WI38 (cell line): Measurements from ENCODE around the gene PPP1CA.

Experiments used
- H3K4me3 ChIP-seq: 2 replicates; pipeline ENCODE4 v1.5.1; 2011; ENCODE audit warnings: low read depth, mild to moderate bottlenecking, control low read depth, low read length
- TF ChIP-seq, protein P1 (sequence below): IDR thresholded peaks from 2 replicates; pipeline ENCODE4 v1.5.1; 2012; ENCODE audit warnings: low read depth, mild to moderate bottlenecking, control low read depth, low read length

The PPP1CA gene

GRCh38 chr11:67356864-67357561 is 44.6 kb downstream of the PPP1CA start:
- H3K4me3 ChIP-seq: no peak overlapping the region
- TF ChIP-seq, protein P1, sequence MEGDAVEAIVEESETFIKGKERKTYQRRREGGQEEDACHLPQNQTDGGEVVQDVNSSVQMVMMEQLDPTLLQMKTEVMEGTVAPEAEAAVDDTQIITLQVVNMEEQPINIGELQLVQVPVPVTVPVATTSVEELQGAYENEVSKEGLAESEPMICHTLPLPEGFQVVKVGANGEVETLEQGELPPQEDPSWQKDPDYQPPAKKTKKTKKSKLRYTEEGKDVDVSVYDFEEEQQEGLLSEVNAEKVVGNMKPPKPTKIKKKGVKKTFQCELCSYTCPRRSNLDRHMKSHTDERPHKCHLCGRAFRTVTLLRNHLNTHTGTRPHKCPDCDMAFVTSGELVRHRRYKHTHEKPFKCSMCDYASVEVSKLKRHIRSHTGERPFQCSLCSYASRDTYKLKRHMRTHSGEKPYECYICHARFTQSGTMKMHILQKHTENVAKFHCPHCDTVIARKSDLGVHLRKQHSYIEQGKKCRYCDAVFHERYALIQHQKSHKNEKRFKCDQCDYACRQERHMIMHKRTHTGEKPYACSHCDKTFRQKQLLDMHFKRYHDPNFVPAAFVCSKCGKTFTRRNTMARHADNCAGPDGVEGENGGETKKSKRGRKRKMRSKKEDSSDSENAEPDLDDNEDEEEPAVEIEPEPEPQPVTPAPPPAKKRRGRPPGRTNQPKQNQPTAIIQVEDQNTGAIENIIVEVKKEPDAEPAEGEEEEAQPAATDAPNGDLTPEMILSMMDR: peak; percentile 92

- TF ChIP-seq, protein P1: no peak
- H3K4me3 ChIP-seq: no peak overlapping the region
Measured at GRCh38 chr11:67356387-67356863, 45.2 kb downstream of the PPP1CA start.

GRCh38 chr11:67355794-67356386 is 45.8 kb downstream of the PPP1CA start:
- TF ChIP-seq, protein P1: no peak
- no peak overlapping the region for H3K4me3 ChIP-seq

GRCh38 chr11:67355023-67355793 is 46.5 kb downstream of the PPP1CA start:
- TF ChIP-seq, protein P1: no peak
- peak overlapping the region; percentile 34 for H3K4me3 ChIP-seq

DNA sequence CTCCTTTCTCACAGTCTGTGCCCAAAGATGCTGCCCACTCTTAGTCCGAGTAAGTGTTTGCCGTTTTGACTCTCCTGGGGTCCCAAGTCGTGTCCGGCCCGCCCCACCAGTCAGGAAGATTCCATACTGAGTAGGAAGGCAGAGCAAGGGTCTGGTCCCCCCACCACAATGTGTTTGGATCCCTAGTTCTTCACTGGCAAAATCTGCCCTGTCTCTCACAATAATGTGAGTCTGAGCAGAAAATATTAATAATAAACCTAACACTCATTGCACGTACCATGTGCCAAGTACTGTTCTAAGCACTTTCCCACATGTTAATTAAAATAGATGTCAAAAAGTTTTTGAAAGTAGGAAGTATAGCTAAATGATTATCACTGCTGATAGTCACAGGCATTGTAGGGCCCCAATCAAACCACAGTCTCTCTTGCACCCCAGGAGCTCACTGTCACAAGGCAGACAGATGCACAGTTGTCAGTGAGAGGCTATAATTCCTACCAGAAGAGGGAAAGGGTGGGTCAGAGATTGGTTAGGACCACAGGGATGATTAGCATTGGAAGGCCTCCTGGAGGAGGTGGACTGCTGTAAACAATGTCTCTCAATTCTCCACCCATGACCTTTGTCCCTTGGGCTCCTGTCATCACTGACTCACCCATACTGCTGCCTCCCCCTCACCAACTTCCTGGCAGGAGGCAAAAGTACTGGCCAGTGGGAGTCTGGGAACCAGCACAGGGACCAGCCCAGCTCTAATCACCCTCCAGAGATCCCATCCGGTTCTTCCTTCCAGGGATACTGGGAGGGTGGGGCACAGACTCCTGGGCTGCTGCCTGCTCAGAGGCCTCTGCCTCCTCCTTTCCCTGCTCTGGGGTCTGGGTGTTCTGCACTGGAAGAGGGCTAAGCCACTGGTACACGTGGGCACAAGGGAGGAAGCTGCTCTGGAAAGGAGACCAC is 47.3 kb downstream of the PPP1CA start:
- peak overlapping the region; percentile 82 for H3K4me3 ChIP-seq
- TF ChIP-seq, protein P1: no peak

- TF ChIP-seq, protein P1: no peak
- H3K4me3 ChIP-seq: peak within 1 kb of the TSS; percentile 82
Measured at GRCh38 chr11:67353317-67354074, 48.2 kb downstream of the PPP1CA start, which contains the start of gene POLD4. POLD4 (minus strand) TSS chr11:67353546; CDS start chr11:67353399, 147 bp downstream.
